HS-5 (cell line): ENCODE data around the gene HNRNPA3.
A peak's percentile ranks its signal among the peaks of the same experiment; 100 is the strongest.
"Not testable (repeated sequence)": the region's sequence is repeated elsewhere in the genome, so short reads cannot be mapped to it uniquely, and the experiment has no call there.

ENCODE experiments used
- DNase-seq: peaks from one replicate; pipeline ENCODE4 v3.0.0-alpha.2; 2012; ENCODE audit warnings: low read depth

The HNRNPA3 gene

DNA sequence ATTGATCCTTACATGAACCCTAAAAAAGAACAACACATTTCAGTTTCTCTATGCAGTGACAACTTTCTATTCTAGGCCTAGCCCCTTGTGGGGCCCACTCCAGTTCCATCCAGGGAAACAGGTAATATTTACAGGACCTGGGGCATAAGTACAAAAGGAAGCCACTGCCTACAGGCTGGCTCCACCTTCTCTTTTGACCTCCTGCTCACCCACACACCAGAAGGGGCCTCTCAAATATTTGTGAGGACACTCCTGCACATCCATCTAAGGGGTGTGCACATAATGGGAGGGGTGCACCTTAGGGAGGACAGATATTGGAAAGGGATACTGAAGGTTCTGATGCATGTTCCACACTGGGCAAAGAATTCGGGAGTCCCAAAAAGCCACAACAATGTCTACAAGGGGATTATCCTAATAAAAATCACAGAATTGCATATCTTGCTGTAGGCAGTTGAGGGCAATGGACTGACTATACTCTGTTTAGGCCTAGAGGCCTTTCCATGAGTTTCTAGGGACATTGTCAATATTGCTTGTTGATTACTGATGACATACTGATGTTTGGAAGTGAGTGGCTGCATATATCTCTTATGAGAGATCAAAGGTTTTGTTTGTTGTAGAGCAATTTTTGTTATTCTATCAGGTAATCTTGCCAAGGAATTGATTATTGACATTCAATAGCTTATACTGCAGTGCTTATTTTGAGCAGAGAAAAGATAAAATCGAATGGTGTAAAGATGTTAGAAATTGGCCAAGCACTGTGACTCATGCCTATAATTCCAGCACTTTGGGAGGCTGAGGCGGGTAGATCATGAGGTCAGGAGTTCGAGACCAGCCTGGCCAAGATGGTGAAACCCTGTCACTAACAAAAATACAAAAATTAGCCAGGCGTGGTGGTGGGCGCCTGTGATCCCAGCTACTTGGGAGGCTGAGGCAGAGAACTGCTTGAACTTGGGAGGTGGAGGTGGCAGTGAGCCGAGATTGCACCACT, 23.8 kb upstream of the HNRNPA3 start:
- DNase-seq: no peak

DNA sequence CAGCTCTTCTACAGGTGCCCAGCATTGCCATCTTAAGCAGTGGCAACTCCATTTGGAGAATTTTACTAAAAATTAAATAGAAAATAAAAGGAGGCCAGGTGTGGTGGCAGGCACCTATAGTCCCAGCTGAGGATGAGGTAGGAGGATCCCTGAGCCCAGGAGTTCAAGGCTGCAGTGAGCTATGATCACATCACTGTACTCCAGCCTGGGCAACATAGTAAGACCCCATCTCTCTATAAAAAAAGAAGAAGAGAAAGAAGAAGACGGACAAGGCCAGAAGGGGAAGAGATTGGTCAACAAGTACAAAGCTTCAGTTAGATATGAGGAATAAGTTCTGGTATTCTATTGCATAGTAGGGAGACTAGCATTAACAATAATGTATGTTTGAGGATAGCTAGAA, 21.7 kb upstream of the HNRNPA3 start:
- no peak for DNase-seq

DNA sequence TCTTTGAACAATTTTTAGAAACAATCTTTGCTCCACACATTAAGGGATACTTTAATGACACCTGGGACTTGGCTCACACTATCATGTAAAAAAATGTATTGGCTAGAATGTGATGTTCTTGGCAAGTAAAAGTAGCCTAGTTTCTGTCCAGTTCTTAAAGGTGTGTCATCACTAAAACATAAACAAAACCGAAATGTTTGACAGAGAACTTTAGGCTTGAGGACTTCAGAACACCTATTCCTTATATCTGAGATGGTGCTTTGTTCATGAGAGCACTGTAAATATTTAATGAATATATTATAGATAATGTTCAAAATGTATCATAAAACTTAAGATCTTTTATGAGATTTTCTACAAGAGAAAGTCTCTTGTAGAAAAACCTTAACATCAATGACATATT, 19.8 kb upstream of the HNRNPA3 start:
- DNase-seq: no peak

DNA sequence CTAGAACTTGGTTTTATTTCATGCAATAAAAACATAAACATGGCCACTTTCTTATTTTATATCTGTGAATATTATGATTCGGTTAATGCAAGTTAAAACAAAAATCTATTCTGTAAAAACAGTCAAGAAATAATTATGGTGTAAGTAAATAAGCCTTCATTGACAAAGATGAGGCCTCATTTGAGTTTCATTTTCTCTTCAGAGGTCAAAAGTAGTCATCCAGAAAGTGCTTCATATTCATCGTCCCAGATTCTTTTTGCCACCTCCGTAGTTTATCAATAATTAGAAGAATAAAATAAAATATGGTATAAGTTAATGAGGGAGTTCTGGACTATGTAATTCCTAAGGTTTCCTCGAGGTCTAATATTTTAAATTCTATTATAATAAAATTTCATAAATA, 19.4 kb upstream of the HNRNPA3 start:
- DNase-seq: no peak

DNA sequence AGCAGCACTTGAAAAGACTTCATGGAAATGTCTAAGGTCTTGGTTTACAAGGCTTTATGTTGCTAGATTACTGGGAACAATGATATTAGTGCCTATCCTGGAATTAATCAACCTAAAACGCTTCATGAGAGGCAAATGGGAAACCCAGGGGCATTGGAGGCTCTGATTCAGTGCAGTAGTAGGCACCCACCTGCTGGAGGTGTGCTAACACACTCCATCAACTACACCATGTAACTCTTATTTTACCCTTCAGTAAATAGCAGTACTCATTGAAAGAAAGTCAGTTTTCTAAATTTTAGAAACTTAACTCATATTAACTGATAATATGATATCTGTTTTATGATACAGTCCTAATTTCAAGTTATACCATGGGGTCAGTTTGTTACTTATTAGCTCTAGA, 17.4 kb upstream of the HNRNPA3 start:
- DNase-seq: no peak

DNA sequence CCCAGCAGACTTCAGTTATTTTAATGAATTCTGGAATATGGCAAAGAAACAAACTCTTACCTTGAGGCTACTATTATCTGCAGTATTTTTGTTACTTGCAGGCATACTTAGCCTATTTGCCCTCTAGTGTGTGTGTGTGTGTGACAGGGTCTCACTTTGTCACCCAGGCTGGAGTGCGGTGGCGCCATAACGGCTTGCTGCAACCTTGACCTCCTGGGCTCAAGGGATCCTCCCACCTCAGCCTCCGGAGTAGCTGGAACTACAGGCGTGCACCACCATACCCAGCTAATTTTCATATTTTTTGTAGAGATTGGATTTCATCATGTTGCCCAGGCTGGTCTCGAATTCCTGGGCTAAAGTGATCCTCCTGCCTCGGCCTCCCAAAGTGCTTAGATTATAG, 12.2 kb upstream of the HNRNPA3 start:
- not testable (repeated sequence) for DNase-seq

DNA sequence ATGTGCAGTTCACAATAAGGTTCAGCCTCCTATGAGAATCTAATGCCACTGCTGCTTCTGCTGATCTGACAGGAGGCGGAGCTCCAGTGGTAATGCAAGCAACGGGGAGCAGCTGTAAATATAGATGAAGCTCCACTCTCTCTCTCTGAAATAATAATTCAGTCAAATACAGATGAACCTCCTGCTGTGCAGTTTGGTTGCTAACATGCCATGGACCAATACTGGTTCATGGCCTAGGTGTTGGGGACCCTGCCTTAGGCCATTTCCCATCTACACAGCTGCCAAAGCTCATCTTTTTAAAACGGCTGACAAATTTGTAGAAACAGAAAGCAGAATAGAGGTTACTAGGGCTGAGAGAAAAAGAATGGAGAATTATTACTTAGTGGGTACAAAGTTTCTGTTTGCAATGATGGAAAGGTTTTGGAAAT, 10.7 kb upstream of the HNRNPA3 start:
- no peak for DNase-seq

DNA sequence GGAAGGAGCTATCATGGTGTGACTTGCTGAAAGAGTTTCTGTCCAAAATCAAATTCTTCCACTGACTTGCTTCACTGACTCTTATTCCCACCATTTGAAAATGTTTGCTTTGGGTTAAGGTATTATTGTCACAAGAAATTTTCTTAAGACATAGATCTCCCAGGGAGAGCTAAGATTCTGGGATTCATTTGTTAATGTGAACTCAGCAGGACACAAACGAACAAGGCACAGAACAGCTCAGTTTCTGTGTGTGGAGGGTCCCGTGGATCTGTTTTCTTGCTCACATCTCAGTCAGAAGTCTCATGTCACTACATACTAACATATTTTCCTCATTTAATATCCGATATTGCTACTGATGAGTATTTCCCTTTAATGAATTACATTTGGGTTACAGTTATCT, 8.2 kb upstream of the HNRNPA3 start:
- DNase-seq: no peak

DNA sequence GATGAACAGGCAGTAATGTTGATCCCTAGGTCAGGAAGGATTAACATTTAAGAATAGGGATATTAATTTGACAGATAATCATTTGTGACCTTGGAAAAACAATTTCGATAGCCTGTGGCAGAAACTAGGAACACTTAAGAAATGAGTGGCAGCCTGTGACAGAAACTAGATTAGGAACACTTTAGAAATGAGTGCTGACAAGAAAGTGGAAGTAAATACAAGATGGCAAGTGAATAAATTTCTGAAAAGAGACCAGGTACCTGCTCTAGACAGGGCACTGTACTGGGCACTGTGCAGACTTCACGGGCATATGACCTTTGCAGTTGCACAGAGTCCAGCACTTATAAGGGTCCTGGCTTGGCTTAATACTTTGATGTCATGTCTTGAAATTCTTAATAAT, 5.5 kb upstream of the HNRNPA3 start:
- no peak for DNase-seq

DNA sequence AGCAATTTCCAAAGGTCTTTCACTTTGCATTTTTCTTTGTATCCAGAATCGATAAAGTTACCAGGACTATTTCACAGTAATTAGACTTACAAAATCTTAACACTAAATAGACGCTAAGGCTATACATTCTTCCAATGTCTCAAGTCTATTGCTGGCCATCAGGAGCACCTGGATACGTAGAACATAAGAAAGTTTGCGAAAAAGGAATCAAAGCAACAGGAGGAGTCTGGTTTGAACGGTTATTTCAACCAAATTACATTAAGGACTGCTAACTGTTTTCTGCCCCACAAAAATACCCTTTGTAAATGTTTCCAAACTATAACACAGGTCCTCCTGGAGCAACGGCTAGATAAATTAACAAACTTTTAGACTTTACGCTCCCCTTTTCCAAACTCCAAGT, 1.4 kb upstream of the HNRNPA3 start:
- DNase-seq: no peak

DNA sequence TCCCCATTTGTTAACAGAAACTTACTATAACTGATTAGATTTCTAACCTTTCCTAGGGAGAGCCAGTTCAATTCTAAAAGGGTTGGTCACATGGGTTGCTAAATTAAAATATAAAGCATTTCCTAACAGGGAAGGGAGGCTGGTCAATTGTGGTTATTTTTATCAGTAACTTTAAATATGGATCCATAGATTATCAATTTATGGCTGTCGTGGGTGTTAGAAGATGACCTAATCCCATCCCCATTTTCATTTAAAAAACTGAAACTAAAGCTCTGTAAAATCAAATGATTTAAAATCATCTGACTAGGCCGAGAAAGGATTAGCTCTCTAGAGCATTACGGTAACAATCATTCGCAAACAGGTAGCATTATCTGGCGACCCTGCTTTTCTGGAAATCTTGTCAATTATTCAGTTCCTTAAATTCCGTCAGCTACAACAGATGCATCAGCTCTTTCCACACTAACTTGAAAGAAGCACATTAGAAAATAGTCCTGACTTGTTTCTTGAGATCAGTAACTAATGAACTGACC, 953 bp upstream of the HNRNPA3 start:
- DNase-seq: no peak

DNA sequence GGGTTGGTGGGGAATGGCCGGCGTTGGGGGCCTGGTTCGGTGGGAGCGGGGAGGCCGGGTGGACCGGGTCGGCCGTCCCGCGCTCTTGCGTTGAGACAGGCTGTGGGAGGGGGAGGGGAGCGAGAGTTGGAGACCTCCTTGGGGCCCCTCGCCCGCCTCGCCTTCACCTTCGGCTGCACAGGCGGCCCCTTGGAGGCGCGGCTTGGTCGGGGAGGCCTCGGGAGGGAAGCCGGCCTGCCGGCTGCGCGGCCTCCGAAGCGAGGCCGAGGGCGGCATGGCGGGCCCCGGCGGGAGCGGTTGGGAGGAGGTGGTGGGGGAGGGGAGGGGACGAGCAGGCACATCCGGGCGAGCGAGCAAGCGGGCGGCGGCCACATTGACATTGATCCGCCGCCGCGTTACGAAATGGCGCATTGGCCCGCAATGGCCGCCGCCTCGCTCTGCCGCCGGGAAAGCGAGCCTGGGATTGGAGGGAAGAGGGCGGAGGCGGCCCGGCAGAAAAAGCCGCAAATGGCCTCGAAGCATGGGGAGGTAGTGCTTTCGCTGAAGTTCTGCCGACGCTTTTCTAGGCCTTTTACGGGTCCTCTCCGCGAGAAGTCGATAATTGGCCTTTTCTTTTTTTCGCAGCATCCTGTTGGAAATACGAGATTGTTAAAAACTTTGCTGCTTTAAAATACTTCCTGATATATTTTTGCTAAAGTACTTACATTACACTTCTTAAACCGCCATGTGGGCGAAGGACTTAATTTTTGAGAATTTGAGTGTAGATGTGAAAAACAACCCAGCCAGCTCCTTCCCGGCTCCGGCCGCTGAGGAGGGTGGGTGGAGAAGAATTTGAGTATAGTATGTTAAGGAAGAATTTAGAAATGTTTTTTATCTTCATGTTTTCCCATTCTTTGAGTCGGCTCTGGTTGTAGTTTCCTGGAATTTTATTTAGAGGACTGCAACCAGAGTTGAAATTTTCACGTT, 580 bp downstream of the HNRNPA3 start:
- DNase-seq: peak; percentile 57

DNA sequence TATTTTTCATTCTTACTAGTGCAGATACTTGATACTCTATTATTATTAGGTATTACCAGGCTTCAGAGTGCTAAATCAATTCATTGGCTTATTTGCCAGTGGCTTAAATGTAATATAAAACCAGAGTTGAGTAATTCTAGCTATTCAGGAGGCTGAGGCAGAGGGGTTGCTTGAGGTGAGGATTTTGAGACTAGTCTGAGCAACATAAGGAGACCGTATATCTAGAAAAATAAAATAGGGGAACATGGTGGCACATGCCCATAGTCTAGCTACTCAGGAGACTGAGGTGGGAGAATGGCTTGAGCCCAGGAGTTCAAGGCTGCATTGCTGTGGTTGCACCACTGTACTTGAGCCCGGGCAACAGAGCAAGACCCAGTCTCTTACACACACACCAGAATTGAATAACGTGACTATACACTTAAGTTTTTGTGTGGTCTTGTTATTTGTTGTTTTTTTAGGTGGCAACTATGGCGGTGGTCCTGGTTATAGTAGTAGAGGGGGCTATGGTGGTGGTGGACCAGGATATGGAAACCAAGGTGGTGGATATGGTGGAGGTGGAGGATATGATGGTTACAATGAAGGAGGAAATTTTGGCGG, 4.8 kb downstream of the HNRNPA3 start:
- no peak for DNase-seq

DNA sequence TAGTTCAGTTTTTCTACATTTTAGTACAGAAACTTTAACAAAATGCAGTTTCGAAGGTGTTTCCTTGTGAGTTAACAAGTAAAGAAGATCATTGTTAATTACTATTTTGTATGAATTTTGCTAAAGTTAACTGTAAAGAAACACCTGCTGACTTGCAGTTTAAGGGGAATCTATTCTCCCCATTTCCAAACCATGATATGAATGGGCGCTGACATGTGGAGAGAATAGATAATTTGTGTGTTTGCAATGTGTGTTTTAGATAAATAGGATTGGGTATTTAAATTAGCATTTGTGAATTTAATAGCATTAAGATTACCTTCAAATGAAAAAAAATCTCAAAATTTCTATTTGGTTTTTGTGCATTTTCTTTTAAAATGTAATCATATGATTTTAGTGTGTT, 7.2 kb downstream of the HNRNPA3 start:
- DNase-seq: not testable (repeated sequence)

DNA sequence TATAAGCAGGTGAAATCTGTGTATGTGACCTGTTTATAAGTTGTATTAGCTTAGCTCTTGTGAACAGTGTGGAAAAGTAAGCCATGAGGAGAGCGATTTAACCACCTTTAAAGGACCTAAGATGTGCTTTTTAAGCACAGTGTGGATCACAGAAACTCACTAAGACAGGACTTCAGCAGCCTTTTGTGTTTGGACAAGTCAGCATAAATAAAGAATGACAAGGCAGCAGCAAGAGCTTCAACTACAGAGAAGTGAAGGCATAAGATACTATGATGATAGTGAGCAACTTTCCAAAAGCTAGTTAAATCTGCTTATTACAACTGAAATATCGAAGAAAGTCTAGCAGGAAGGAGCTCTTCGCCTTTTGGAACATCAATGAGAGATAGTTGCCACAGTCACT, 8.9 kb downstream of the HNRNPA3 start:
- DNase-seq: no peak

DNA sequence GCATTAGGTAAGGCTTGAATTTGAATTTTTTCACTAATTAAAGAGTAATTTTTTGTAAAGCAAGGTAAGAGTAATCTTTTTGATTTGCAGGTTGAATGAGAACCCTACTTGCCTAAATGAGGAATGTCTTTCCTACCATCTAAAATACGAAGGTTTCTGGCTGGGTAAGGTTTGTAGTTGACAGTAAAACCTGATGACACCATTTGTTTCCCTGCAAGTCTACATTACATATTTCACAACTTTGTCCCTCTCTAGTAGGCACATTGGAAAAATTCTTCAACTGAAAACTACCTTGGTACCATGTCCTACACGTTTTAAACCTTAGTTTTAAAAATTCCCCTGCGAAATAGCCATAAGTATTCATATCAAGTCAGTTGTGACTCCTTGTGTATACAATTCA, 9.4 kb downstream of the HNRNPA3 start:
- no peak for DNase-seq

DNA sequence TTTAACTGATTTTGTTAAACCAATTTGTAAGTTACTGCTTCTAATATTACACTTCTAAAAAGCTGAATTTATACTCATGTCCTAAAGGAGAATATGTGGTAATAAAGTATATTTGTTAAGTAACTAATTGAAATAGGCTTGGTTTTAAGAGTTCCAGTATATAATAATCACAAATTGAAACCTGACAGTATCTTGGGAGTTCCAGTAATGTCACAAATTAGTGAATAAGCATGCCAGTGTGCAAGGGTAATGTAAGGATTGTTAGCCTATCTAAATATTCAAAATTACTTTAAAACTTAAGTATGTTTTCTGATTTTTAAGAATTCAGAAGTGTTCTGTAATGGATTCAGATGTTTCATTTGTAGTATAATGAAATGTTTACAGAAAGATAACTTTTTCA, 10.8 kb downstream of the HNRNPA3 start:
- DNase-seq: not testable (repeated sequence)

DNA sequence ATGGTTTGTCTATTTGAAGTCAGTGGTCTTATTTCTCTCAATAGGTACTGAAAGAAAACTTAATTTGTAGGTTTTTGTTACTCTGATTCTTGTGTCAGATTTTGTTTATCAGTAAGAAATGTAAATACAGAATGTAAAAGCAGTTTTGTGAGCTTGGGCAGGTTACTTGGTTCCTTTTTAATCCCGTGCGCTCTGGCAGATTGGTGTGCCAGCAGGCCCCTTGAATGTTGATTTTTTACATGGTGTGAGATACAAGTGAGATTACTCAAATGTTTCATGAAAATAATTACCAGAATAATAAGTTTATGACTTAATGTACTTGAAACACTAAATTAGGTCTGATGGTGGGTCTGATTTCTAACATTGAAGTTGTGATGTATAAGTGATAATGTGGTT, 13.4 kb downstream of the HNRNPA3 start:
- no peak for DNase-seq

DNA sequence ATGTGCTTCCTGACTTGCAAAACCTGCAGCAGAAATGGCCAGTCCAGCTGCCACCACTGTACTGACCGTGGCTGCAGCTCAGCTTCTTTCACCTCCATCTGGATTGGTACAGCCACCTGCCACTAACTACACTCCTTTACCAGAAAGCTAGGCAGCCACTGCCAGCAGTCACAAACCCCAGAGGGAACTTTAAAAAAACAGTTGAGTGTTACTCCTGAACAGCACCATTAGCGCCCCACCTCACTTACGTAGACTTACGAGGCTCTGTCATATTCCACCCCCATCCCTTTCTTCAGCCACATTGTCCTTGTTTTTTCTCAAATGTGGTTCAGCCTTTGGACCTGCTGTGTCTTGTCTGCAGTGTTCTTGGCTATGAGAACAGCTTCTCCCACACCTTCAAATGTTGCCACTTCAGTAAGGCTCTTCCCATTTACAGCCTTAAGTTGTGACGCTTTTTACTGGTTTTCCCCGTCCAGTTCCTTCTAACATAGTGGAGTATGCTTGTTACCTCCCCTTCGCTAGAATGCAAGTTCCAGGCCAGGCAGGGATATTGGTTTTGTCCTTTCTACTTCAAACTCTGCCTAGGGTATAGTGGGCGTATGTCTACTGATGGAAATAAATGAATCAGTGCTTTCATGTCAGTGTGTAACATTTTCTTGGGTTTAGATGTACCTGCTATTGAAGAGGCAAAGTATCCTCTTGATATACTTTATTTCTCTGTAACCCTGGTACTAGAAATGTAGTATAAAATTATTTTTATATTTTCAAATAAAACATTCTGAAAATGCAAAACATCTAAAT, 17.0 kb downstream of the HNRNPA3 start:
- DNase-seq: no peak

DNA sequence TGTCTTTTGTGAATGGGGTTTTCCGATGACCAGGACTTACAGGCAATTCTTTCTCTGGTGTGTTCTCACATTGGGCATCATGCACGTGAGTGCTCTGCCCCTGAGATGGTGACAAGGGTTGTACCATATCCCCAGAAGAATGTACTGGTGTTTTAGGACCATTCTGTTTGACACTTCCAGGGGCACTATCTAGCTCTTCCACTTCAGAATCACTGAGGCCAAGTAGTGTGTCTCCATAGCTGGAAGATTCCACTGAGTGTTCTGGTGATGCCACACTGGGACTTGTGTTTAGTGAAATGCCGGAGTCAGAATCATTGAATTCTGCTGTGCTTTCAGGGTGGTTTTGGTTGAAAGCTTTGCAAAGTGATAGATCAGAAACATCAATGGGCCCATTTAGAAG, 18.7 kb downstream of the HNRNPA3 start:
- DNase-seq: no peak

DNA sequence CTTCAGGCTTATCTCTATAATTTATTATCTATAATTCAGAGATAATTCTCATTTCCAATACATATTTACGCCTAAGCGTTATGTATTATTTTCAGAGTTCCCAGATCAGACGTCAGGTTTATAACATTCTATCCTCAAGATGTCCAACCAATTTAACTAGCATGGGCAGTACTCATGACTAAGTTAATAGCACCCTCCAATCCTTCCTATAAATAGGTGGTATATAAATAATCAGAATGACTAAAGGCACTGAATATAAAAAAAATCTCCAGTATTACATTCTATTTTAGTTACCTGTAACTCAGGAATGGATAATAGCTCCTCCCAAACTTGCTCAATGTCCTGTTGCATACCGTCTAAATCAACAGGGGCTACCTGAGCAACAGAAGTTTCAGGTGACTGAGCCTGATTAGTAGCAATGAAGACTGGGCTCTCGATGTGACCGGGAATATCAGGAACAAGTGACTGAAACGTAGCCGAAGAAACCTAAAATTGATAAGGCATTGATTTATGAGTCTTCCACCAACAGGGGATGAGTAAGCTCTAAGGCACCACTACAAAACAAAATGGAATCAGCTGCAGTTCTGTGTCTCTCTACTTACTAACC, 19.6 kb downstream of the HNRNPA3 start:
- no peak for DNase-seq
